Astrocyte of the cerebellum (primary cell): ENCODE results near the gene CHRNB4.

Source experiments
- DNase-seq: peaks from one replicate; pipeline ENCODE4 v3.0.0-alpha.2; 2011; ENCODE audit warnings: low read depth
- H3K4me3 ChIP-seq: 2 replicates; pipeline ENCODE4 v1.5.1; 2011; ENCODE audit warnings: mild to moderate bottlenecking, low read depth, low read length, moderate library complexity
- in situ Hi-C: cut with HindIII; loops from 2 replicates; pipeline ENCODE4 v1.10.0; 2017; ENCODE audit warnings: low sequenced_read_pairs
- TF ChIP-seq, protein P1 (sequence below): IDR thresholded peaks from 2 replicates; pipeline ENCODE4 v1.5.1; 2012; ENCODE audit warnings: low read length, low read depth, moderate library complexity, mild to moderate bottlenecking; ENCODE audit errors: missing control alignments

The CHRNB4 gene

GRCh38 chr15:78668987-78669386 lies 28.0 kb upstream of the CHRNB4 start:
- in situ Hi-C loops = no loop called here
- no peak for DNase-seq
- TF ChIP-seq, protein P1, sequence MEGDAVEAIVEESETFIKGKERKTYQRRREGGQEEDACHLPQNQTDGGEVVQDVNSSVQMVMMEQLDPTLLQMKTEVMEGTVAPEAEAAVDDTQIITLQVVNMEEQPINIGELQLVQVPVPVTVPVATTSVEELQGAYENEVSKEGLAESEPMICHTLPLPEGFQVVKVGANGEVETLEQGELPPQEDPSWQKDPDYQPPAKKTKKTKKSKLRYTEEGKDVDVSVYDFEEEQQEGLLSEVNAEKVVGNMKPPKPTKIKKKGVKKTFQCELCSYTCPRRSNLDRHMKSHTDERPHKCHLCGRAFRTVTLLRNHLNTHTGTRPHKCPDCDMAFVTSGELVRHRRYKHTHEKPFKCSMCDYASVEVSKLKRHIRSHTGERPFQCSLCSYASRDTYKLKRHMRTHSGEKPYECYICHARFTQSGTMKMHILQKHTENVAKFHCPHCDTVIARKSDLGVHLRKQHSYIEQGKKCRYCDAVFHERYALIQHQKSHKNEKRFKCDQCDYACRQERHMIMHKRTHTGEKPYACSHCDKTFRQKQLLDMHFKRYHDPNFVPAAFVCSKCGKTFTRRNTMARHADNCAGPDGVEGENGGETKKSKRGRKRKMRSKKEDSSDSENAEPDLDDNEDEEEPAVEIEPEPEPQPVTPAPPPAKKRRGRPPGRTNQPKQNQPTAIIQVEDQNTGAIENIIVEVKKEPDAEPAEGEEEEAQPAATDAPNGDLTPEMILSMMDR = no peak
- no peak overlapping the region for H3K4me3 ChIP-seq

DNA sequence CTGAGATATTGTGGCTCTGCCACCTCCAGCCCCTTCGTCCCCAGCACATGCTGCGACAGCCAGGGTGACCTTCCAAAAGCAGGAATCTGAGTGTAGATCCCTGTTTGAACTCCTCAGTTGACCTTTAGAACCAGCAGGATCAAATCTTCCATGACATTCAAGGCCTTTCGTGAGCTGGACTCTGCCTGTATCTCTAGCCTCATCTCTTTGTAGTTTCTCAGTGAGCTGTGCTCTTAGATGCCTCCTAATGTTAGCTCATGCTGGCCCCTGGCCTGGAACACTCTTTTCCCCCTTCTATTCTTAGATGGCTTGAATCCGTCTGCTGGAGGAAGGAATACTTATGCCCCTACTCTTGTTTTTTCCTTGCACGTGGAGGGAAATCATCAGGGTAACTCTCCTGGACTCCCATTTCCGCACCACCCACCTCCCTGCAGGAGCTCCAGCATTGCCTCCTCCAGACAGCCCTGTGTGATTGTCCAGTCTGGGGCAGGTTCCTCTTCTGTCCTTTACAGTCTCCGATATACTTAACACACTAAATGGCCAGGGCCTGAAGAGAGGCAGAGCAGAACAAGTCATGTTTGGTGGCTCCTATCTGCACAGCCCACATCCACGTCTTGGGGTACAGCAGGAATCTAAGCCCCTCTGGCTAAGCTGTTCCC lies 26.7 kb upstream of the CHRNB4 start:
- DNase-seq = no peak
- no peak overlapping the region for H3K4me3 ChIP-seq
- TF ChIP-seq, protein P1 = no peak
- in situ Hi-C loops = no loop called here

GRCh38 chr15:78666010-78666409 lies 25.0 kb upstream of the CHRNB4 start:
- TF ChIP-seq, protein P1 = no peak
- no peak for DNase-seq
- no peak overlapping the region for H3K4me3 ChIP-seq
- in situ Hi-C loops = no loop called here

GRCh38 chr15:78663703-78664102 lies 22.7 kb upstream of the CHRNB4 start:
- no peak for DNase-seq
- in situ Hi-C loops = no loop called here
- TF ChIP-seq, protein P1 = no peak
- no peak overlapping the region for H3K4me3 ChIP-seq

DNA sequence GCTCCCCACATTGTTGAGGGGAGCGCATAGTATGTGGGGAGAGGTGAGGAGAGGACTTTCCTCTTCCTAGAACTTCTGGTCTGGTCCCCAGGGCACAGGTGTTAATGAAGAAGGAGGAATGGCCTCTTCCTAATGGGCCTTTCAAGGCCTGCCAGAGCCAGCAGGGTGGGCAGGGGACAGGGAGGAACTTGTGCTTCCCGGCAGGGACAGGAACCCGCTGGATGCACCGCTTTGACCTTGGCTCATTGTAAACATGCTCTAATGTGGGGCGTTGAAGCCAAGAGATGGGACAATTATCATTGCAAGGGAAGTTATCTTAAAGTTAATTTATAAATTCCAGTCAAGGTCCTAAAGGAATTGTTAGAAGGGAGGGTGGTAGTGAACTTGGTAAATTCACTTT lies 21.0 kb upstream of the CHRNB4 start:
- H3K4me3 ChIP-seq = no peak overlapping the region
- in situ Hi-C loops = no loop called here
- TF ChIP-seq, protein P1 = no peak
- no peak for DNase-seq

DNA sequence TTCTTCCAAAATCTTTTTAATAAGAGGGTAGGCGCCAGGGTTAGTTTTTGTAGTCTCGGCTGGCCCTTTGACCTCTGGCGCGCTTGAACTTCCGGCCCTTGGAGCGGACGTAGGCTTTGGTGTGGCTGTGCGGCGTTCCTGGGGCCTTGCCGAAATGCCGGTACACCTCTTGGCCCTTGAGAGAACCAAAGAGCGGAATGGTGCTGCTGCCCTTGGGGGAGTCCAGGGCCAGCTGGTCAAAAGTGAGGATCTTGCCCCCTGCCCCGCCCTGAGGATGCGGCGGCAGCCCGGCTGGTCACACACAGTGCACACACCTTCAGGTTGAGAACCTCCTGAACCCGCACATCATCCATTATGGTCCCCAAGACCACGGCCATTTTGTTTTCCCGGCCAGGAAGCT lies 20.0 kb upstream of the CHRNB4 start:
- in situ Hi-C loops = no loop called here
- TF ChIP-seq, protein P1 = no peak
- no peak for DNase-seq
- H3K4me3 ChIP-seq = no peak overlapping the region
